HG03354 (cell line): ENCODE measurements around the gene LRP1-AS.

Experiments
- ATAC-seq: cut with Tn5 transposase; IDR thresholded peaks from one replicate; pipeline ENCODE4 v1.9.1; 2021; ENCODE audit warnings: mild to moderate bottlenecking; ENCODE audit not compliant: unreplicated experiment, poor library complexity, severe bottlenecking

LRP1-AS gene

DNA sequence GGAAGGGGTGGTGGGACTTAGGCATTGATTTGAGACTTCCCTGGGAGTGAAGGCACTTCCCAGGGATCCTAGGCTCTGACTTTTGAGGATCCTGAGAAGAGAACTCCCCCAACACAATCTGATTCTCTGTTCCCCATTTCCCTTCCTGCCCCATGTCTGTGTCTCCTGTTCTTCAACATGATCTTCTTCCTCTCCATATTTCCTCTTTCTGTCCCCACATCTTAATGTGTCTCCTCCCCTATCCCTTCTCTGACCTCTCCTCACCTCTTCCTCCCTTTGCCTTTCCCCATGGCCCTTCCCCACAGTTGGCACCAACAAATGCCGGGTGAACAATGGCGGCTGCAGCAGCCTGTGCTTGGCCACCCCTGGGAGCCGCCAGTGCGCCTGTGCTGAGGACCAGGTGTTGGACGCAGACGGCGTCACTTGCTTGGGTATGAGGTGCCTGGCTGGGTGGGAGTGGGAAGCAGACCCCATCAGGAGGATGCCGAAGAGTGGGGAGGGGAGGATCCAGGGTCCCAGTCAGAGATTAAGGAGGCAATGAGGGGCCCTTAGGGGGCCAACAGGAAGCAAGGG, 15.2 kb upstream of the LRP1-AS start:
- no peak for ATAC-seq

DNA sequence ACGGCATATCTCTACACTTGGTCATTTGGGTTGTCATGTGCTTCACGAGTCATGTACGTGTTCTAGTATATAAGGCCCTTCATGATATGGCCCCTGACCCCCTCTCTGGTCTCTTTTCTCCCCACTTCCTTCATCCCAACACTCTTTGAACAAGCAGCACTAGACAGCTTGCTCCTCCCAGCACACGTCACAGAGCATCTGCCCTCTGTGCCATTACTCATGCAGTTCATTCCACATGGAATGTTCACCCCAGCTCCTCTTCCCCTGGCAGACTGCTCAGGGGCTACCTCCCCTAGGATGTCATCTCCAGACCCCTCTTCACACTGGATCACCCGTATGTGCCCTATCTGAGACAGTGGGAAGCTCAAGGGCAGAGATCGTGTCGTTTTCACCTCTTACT, 14.1 kb upstream of the LRP1-AS start:
- ATAC-seq, result no peak

DNA sequence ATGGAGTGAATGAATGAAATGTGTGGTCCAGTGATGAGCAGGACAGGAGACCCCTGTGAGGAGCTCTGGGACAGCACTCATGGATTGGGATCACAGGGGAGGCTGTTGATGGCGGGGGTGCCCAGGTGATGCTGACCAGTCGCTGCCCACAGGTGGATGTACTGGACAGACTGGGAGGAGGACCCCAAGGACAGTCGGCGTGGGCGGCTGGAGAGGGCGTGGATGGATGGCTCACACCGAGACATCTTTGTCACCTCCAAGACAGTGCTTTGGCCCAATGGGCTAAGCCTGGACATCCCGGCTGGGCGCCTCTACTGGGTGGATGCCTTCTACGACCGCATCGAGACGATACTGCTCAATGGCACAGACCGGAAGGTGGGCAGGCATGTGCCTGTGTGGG, 13.3 kb upstream of the LRP1-AS start:
- ATAC-seq, result no peak

DNA sequence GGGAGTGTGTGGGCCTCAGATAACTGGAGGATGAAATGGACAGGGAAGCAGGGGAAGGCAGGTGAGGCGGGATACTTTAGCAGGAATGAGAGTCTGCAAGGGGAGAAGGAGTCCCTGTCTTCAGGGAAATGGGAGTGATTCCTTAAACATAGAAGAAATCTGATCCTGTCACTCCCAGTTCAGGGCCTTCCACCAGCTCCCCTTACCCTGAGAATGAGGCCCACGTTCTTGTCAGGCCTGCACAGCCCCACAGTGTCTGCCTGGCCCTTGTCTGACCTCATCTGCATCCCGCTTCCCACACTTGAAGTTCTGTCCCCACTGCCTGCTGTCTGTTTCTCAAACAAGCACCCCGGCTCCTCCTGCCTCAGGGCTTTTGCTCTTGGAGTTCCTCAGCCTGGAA, 12.6 kb upstream of the LRP1-AS start:
- no peak for ATAC-seq

DNA sequence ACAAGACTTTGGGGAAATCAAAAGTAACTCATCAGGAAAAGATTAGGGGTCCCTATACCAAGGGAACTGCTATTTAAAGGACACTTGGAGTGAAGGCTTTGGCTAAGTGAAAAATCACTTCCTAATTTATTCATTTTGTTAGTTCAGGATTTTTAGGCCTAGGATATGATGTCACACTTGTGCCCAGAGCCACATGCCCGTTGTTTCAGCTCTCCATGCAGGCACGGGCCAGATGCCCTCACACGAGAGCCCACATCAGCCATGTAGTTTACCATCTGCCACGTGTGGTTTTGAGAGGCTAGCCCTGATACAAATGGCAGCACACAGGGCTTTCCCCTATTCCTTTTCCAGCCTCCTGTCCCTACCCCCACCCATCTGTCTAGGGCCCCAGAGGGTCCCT, 11.9 kb upstream of the LRP1-AS start:
- ATAC-seq, result no peak

DNA sequence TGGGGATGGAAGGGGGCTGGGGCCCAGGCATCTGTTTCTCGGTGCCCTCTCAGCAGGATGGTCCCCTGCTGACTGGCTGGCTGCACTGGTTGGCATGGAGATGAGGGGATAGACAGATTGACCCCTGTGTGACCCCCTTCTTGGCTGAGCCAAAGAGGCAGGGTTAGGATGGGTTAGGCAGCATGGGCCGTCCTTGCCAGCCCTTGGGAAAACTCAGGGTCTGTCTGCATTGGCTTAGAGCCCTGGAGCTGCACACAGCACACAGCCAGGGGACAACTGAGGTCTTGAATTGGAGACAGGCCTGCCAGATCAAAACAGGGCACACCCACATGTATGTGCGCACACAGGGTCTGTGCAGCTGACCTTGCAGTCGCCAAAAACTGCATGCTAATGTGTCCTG, 11.2 kb upstream of the LRP1-AS start:
- ATAC-seq, result no peak

DNA sequence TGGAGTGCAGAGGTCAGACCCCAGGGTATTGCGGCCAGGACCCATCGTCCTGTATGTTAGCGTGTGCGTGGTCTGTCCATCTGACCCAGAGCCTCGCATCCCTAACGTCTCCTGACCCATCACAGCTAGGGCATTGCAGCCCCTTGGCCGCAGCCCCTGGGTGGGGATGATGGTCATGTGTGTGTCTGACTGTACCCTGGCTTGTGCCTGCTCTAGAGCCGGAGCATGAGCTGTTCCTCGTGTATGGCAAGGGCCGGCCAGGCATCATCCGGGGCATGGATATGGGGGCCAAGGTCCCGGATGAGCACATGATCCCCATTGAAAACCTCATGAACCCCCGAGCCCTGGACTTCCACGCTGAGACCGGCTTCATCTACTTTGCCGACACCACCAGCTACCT, 10.8 kb upstream of the LRP1-AS start:
- no peak for ATAC-seq

DNA sequence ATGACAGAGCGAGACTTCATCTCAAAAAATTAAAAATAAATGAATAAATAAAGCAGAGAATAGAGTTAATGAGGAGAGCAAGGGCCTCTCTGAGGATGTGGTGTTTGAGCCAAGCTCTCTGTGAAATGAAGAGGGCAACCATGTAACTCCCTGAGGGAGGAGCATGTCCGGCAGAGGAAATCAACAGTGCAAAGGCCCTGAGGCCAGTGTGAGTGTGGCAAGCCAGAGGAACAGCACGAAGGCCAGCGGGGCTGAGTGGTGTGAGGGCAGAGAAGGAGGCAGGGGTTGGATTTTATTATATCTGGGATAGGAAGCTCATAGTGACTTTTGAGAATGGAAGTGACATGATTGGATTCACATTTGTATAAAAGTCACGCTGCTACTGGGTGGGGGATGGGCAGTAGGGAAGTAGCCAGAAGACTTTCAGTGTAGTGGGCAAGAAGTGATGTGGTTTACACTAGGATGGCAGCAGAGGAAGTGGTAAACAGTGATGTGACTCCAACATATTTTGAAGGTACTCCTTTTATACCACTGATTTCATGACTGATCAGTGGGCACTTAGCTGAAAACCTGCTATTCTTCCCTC, 10.3 kb upstream of the LRP1-AS start:
- ATAC-seq, result no peak

DNA sequence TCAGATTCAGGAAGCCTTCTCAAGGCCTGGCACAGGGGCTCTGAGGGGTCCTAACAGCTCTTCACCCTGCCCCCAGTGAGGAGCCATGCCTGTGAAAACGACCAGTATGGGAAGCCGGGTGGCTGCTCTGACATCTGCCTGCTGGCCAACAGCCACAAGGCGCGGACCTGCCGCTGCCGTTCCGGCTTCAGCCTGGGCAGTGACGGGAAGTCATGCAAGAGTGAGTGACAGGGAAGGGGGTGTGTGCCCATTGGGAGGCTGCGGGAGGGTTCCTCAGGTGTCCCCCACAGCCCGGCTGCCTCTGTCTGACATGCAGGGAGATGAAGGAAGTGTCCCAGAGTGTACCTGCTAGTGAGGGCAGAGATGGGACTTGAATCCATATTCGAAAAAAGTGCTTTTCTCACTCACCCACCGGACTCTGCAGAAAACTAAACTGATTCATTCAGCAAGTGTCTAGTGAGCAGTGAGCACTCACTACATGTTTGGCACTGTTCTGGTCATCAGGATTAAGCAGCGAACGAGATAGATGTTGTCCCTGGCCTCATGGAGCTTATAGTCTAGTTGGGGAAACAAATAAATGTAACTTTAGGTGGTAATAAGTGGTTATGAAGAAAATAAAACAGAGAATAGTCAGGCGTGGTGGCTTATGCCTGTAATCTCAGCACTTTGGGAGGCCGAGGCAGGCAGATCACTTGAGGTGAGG, 9.4 kb upstream of the LRP1-AS start:
- no peak for ATAC-seq

DNA sequence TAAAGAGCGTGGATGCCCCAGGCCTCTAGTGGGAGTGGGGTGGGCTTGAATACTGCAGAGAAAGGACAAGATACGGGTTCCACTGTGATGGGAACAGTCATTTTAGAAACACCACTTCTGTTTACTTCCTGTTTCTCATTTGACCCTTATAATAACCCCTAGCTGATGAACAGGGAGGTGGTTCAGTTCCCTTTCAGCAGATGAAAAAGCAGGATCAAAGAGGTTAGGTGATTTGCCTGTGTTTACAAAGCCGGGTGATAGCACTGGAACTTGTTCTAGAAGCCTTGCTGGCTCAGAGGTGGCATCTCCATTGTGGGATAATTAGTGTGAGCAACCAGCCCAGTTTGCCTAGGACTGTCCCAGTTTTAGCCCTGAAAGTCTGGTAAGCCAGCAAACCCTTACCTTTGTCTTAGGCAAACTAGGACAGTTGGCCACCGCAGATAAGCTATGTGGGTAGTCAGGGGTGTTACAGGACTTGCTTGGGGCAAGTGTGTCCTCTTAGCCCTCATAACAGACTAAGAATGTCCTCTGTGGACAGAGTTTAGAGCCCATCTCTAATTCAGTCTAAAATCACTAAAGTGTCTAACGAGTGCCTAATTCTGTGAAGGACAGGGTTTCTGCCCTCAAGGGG, 7.5 kb upstream of the LRP1-AS start:
- no peak for ATAC-seq

DNA sequence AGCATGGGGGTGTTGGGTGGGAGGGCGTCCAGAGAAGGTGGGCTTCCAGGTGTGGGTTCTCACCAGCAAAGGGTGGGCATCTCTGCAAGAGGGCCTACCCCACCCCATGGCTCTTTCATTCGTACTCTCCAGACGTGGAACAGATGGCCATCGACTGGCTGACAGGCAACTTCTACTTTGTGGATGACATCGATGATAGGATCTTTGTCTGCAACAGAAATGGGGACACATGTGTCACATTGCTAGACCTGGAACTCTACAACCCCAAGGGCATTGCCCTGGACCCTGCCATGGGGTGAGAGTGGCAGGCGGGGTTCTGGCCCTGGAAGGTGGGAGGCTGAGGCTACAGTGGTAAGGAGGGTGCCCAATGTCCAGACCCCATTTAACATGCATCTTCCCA, 6.7 kb upstream of the LRP1-AS start:
- ATAC-seq, result no peak

DNA sequence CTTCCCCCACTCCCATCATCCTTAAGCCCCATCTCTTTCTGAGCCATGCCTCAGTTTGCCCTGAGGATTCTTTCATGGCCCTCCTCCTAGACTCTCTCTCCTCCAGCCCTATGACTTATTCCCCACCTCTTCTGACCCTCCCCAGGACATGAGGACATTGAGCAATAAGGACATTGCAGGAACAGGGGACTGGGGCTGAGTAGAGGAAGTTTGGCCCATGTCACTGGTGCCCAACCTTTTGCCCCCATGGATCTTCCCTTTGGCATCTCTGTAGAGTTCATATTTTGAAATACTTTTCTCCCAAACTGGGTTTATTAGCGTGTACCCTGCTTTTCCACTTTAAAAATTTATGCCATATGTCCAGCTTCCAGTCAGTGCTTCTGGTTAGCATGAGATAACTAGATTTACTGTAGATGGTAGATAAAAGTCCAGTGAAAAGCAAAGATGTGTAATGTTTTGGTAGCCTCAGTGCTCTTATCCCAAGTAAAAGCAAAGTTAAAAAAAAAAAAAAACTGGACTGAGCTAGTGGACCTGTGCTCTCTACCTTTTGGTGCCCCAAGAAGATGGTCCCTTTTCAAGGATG, 6.1 kb upstream of the LRP1-AS start:
- ATAC-seq, result no peak

DNA sequence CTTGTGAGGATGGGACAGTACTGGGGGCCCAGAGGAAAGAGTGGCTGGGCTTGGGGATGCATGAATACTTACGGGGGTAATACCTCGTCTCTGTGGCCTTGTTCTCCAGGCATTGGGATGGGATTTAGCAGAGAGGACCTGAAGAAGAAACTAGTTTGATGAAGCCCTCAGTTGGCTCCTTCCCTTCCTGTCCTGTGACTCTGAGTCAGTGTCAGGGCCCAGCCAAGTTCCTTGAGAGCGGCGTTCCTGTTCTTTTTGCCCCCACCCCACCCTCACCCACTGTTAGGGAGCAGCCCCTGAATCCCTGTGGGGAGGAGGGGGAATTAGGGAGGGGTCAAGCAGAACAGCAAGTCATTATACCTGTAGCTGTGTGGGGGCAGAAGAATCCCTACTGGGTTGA, 5.2 kb upstream of the LRP1-AS start:
- ATAC-seq, result no peak

DNA sequence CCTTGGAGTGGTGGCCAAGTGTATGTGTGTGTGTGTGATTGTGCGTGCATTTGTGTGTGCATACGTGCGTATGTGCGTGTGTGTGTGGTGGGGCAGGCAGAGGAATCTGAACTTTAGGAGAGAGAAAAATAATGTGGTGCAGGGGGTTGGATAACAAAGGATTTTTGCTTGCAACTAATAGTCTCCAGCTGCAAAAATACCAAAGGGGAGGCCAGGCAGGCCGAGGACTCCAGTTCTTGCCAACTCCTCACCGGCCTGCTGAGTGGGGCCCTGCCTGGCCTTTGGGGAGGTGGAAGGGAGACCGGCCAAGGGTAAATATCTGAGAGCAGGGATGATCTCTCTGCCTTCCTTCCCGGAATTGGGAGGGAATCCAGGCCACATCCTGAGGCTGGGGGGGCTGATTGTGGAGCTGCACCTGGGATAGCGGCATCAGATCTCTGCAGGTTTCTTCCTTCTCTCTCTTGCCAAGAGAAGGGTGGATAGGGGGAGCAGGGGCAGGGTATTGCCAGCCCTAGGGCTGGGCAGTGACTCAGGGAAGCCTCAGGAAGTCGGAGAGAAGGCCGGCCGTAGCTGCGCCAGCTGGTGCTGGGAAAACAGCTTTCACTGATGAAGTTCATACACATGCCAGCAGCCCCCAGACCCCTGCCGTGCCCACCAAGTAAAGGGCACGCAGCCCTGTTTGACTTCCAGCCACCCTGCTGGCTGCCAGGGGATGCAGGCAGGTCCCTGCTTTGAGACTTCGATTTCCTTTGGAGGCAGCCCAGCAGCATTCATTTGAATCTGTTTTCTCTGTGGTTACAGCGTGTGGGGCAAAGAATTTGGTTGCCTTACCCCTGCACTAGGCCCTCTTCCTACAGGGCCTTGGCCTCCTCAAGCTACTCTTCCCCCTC, 4.6 kb upstream of the LRP1-AS start:
- no peak for ATAC-seq

DNA sequence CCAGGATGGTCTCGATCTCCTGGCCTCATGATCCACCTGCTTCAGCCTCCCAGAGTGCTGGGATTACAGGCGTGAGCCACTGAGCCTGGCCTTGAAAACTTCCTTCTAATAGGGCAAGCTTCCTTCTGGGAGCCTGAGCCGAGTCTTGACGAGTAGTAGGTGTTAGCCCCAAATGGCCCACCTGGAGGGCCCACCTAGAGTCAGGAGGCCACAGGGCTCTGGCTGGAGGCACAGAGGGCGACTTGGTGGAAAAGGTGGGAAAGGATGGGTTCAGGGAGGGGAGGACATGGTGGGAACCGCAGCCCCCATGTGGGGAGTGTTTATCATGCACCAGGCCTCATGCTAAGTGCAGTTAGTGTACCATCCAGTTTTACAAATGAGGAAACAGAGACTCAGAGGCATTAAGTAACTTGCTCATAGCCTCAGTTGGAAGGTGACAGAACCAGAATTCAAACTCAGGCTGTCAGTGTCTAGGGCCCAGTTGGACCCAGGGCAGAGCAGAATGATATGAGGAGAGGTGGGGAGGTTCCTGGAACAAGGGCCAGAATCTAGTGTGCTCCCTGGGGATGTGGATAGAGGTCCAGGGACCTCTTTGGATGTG, 3.1 kb upstream of the LRP1-AS start:
- no peak for ATAC-seq

DNA sequence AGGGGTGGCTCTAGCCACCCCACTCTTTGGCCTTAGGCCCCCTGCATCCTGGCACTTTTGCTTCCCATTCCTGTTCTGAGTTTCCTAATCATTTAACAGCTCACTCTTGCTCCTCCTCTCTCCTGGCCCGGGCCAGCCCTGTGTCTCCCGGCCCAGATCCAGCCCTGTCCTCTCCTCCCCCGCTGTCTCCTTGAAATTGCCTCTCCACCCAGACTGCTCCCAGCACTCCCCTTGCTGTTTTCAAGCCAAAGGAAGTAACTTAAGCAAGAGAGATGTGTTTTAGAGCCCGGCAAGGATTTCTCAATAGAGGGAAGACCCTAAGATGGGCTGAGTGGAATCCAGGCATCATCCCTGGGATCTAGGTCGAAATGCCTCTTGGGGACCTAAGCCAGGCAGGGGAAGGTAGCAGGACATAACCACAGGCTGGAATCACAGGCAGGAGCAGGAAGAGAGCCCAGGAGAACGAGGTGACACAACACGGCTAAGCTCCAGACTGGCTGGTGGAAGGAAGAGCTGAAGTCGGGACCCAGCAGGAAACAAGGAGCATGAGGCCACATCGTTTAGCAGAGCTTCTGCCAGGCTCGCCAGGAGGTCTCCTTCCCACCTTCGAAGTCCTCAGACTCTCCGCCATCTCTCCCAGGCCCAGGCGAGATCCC, 2.0 kb upstream of the LRP1-AS start:
- ATAC-seq, result no peak

DNA sequence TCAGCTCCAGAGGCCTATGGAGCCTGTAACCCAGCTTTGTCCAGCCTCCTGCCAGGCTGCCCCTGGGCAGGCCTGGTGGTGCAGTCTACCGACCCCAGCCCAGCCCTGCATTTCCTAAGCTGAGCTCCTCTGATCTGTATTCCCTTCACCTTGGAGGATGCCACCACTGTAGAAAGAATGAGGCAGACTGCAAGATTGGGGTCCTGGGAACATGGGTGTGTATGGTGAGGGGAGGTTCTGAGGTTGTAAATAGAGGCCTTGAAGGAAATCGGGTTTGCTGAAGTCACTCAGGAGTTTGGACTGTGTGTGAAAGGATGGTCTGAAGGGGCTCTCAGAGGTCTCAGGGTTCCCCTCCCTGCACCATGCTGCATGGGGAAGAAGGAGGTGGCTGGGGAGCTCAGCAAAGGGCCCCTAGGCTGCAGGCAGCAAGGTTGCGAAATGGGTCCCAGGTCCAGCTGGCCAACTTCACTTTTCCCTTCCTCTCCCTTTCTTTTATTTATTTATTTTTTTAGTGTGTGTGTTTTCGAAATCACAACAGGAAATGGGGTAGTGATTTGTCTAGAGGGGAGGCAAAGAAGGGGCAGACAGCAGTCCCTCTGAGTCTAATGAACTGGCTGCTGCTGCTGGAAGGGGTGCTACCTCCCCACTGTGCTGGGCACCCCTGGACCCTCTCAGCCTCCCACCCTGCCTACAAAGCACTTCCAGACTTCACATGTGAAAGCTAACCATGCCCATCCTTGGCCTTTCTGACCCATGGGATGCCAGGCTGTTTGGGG, 1.2 kb upstream of the LRP1-AS start:
- ATAC-seq, result no peak

DNA sequence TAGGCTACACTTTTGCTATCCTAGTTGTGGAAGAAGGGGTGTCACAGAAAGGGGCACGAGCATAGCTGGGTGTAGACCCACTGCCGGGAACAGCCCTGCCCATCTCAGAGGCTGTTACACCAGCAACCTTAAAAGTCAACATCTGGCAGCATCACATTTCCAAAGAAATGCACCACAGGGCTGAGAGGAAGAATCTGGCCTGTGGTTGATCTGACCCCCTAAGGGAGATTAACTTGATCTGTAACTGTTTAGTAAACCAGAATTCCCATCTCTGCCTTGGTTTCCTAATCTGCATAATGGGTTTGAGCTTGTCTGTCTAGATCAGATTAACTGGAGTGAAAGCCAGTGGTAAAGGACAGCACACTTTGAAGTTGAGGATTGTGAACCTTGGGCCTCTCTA, 1.3 kb downstream of the LRP1-AS start:
- ATAC-seq, result no peak
